HepG2 (cell line): ENCODE results near the gene STYXL1. TPM values are rescaled to one million over a fixed set of nuclear protein-coding genes. Genes with fewer than 3 reads are reported as not detected.

ENCODE experiments used
- ARID2 ChIP-seq: sonication (generic); formaldehyde crosslinking; IDR thresholded peaks from 2 replicates; pipeline ENCODE4 v1.8.1; 2022; ENCODE audit warnings: mild to moderate bottlenecking, missing genetic modification reagents, borderline replicate concordance
- ASH2L ChIP-seq: fragments of 300-600, 200-600 bp; sonication (generic); IDR thresholded peaks from 2 replicates; pipeline ENCODE4 v1.7.0; 2017; ENCODE audit warnings: low read depth, mild to moderate bottlenecking, moderate library complexity, mixed read lengths, low read length; ENCODE audit not compliant: insufficient read length
- BORCS8-MEF2B ChIP-seq: sonication (generic); formaldehyde crosslinking; IDR thresholded peaks from 2 replicates; pipeline ENCODE4 v1.8.0; 2022; ENCODE audit warnings: mild to moderate bottlenecking, missing genetic modification reagents
- DBP ChIP-seq: sonication (generic); formaldehyde crosslinking; IDR thresholded peaks from 2 replicates; pipeline ENCODE4 v1.4.0; 2020; ENCODE audit warnings: missing genetic modification reagents; ENCODE audit errors: not compliant biosample characterization
- GMEB2 ChIP-seq: IDR thresholded peaks from 2 replicates; pipeline ENCODE4 v1.6.1; 2016; ENCODE audit warnings: missing biosample characterization, missing genetic modification reagents, low read depth
- GTF2F1 ChIP-seq: fragments of 150-350 bp; IDR thresholded peaks from 2 replicates; pipeline ENCODE4 v1.6.1; 2014; ENCODE audit warnings: low read length
- HINFP ChIP-seq: sonication (generic); formaldehyde crosslinking; IDR thresholded peaks from 2 replicates; pipeline ENCODE4 v1.4.0; 2020; ENCODE audit warnings: low read depth, mild to moderate bottlenecking, missing genetic modification reagents
- HNF4A ChIP-seq: sonication (generic); formaldehyde crosslinking; IDR thresholded peaks from 2 replicates; pipeline ENCODE4 v1.4.0; 2020; ENCODE audit warnings: missing genetic modification reagents
- HNRNPK ChIP-seq: fragments of 200-400 bp; formaldehyde crosslinking; IDR thresholded peaks from 2 replicates; pipeline ENCODE4 v1.6.1; 2018; ENCODE audit warnings: low read length, low read depth, moderate library complexity, mild to moderate bottlenecking; ENCODE audit not compliant: poor library complexity, severe bottlenecking
- HOXA3 ChIP-seq: sonication (generic); formaldehyde crosslinking; IDR thresholded peaks from 2 replicates; pipeline ENCODE4 v1.5.0; 2020; ENCODE audit warnings: missing genetic modification reagents
- IRX3 ChIP-seq: sonication (generic); formaldehyde crosslinking; IDR thresholded peaks from 2 replicates; pipeline ENCODE4 v1.8.1; 2023; ENCODE audit warnings: mild to moderate bottlenecking, low read depth, missing genetic modification reagents, borderline replicate concordance
- KDM6A ChIP-seq: IDR thresholded peaks from 2 replicates; pipeline ENCODE4 v1.6.1; 2016; ENCODE audit warnings: low read depth
- MLX ChIP-seq: IDR thresholded peaks from 2 replicates; pipeline ENCODE4 v1.6.1; 2016
- PHF21A ChIP-seq: sonication (generic); formaldehyde crosslinking; IDR thresholded peaks from 2 replicates; pipeline ENCODE4 v1.5.0; 2020; ENCODE audit warnings: mild to moderate bottlenecking, missing genetic modification reagents
- PLRG1 ChIP-seq: fragments of 450-650 bp; conservative IDR thresholded peaks from 2 replicates; pipeline ENCODE4 v1.6.1; 2016
- PRMT3 ChIP-seq: sonication (generic); formaldehyde crosslinking; IDR thresholded peaks from 2 replicates; pipeline ENCODE4 v1.8.1; 2022; ENCODE audit warnings: low read depth, mild to moderate bottlenecking, moderate library complexity, missing genetic modification reagents, borderline replicate concordance
- SALL1 ChIP-seq: sonication (generic); formaldehyde crosslinking; IDR thresholded peaks from 2 replicates; pipeline ENCODE4 v1.8.0; 2022; ENCODE audit warnings: mild to moderate bottlenecking, missing genetic modification reagents
- SYNCRIP ChIP-seq: fragments of 200-400 bp; formaldehyde crosslinking; IDR thresholded peaks from 2 replicates; pipeline ENCODE4 v1.6.1; 2018; ENCODE audit warnings: mild to moderate bottlenecking, low read depth, low read length; ENCODE audit not compliant: insufficient read depth
- ZNF160 ChIP-seq: sonication (generic); formaldehyde crosslinking; IDR thresholded peaks from 2 replicates; pipeline ENCODE4 v1.8.0; 2022; ENCODE audit warnings: mild to moderate bottlenecking, inconsistent platforms, missing genetic modification reagents
- ZNF3 ChIP-seq: IDR thresholded peaks from 2 replicates; pipeline ENCODE4 v1.7.0; 2017; ENCODE audit warnings: inconsistent platforms
- ZNF30 ChIP-seq: sonication (generic); formaldehyde crosslinking; IDR thresholded peaks from 2 replicates; pipeline ENCODE4 v1.5.0; 2020; ENCODE audit warnings: mild to moderate bottlenecking, missing genetic modification reagents
- ZNF326 ChIP-seq: sonication (generic); formaldehyde crosslinking; IDR thresholded peaks from 2 replicates; pipeline ENCODE4 v1.4.0; 2020; ENCODE audit warnings: missing genetic modification reagents, borderline replicate concordance
- ZNF34 ChIP-seq: sonication (generic); formaldehyde crosslinking; IDR thresholded peaks from 2 replicates; pipeline ENCODE4 v1.4.0; 2020; ENCODE audit warnings: mild to moderate bottlenecking, missing genetic modification reagents, borderline replicate concordance
- ZNF768 ChIP-seq: sonication (generic); formaldehyde crosslinking; IDR thresholded peaks from 2 replicates; pipeline ENCODE4 v1.4.0; 2020; ENCODE audit warnings: missing genetic modification reagents
- ZSCAN30 ChIP-seq: sonication (generic); formaldehyde crosslinking; IDR thresholded peaks from 2 replicates; pipeline ENCODE4 v1.5.0; 2020; ENCODE audit warnings: mild to moderate bottlenecking, missing genetic modification reagents
- polyA plus RNA-seq, 8 experiments: library from polyadenylated mRNA; depleted of rRNA in 3 of 8; stranded (reverse) in 7 of 8; unstranded in 1 of 8; fragments of >200 nt; fragmentation: Illumina TruSeq in 4 of 8; extraction: Trizol in 4 of 8; gene quantifications; 2 replicates each; pipeline versions ENCODE4 v1.2.1 to v1.2.3, GENCODE V29; 2011 to 2016; ENCODE audit warnings: low read depth in 4 of 8, missing spikeins in 1 of 8, mixed read lengths in 1 of 8; ENCODE audit not compliant: insufficient read depth in 1 of 8
- total RNA-seq, 5 experiments: library from RNA; depleted of rRNA; stranded (reverse); fragments of >200 nt; fragmentation: Illumina TruSeq; extraction: Trizol; gene quantifications; 2 replicates each; pipeline ENCODE4 v1.2.3, GENCODE V29; 2016; ENCODE audit warnings: low read depth in 1 of 5
- TF ChIP-seq, protein P1 (sequence below): sonication (generic); formaldehyde crosslinking; IDR thresholded peaks from 2 replicates; pipeline ENCODE4 v1.9.0; 2021; ENCODE audit warnings: missing genetic modification reagents, mild to moderate bottlenecking, borderline replicate concordance

STYXL1 gene
- total and polyA plus RNA-seq, 2 of the 13 experiments (the other 11 are each of a cell fraction or from before 2014, with no cell fraction given): 23.9 to 38.3 TPM

GRCh38 chr7:76020031-76020714, 27.6 kb downstream of the STYXL1 start (continued):
- TF ChIP-seq ASH2L (no peak), HOXA3 (CRISPR knock-in tag) (no peak), ZNF768 (CRISPR knock-in tag) (no peak), ZNF3 (CRISPR knock-in tag) (no peak), HNF4A (CRISPR knock-in tag) (peak; percentile 86), HNRNPK (no peak), ARID2 (no peak), ZSCAN30 (no peak), PLRG1 (no peak), SYNCRIP (no peak), KDM6A (CRISPR knock-in tag) (no peak), PHF21A (CRISPR knock-in tag) (peak; percentile 44; the same call in 1 of the 2 replicates), ZNF30 (CRISPR knock-in tag) (no peak), MLX (CRISPR knock-in tag) (no peak), PRMT3 (no peak), DBP (CRISPR knock-in tag) (no peak), ZNF160 (no peak), SALL1 (CRISPR knock-in tag) (peak; percentile 34; the same call in 1 of the 2 replicates), HINFP (CRISPR knock-in tag) (no peak), ZNF34 (no peak), ZNF326 (no peak), GTF2F1 (no peak), BORCS8-MEF2B (peak; percentile 79), IRX3 (CRISPR knock-in tag) (no peak), GMEB2 (CRISPR knock-in tag) (no peak)
- TF ChIP-seq, protein P1, sequence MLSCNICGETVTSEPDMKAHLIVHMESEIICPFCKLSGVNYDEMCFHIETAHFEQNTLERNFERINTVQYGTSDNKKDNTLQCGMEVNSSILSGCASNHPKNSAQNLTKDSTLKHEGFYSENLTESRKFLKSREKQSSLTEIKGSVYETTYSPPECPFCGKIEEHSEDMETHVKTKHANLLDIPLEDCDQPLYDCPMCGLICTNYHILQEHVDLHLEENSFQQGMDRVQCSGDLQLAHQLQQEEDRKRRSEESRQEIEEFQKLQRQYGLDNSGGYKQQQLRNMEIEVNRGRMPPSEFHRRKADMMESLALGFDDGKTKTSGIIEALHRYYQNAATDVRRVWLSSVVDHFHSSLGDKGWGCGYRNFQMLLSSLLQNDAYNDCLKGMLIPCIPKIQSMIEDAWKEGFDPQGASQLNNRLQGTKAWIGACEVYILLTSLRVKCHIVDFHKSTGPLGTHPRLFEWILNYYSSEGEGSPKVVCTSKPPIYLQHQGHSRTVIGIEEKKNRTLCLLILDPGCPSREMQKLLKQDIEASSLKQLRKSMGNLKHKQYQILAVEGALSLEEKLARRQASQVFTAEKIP (CRISPR knock-in tag): no peak
